GM23338 (cell line): ENCODE data around the gene SLC6A12. TPM values are rescaled to one million over a fixed set of nuclear protein-coding genes. Genes with fewer than 3 reads are reported as not detected.

Experiments
- ATAC-seq: fragments of 200-7000 bp; cut with Tn5 transposase; 3 replicates; pipeline ENCODE4 v1.9.1; 2020
- DNase-seq: peaks from one replicate; pipeline ENCODE4 v3.0.0-alpha.2; 2015; ENCODE audit warnings: low spot score
- H2AFZ ChIP-seq: fragments of 200-600 bp; sonication (generic); 2 replicates; pipeline ENCODE4 v1.8.0; 2016; ENCODE audit warnings: antibody characterized with exemption, mild to moderate bottlenecking, moderate library complexity
- H3F3A ChIP-seq: fragments of 200-600 bp; sonication (generic); replicated peaks from 2 replicates; pipeline ENCODE4 v1.8.0; 2017; ENCODE audit warnings: antibody characterized with exemption, mixed run types, low read depth
- H3K27ac ChIP-seq: fragments of 200-600 bp; sonication (generic); 2 replicates; pipeline ENCODE4 v1.6.1; 2016; ENCODE audit warnings: low read depth
- H3K27me3 ChIP-seq: fragments of 200-600 bp; sonication (generic); 2 replicates; pipeline ENCODE4 v1.8.0; 2016; ENCODE audit warnings: mild to moderate bottlenecking, mixed run types, moderate library complexity; ENCODE audit not compliant: insufficient read depth
- H3K36me3 ChIP-seq: fragments of 200-600 bp; sonication (generic); 2 replicates; pipeline ENCODE4 v1.8.0; 2016; ENCODE audit warnings: mild to moderate bottlenecking; ENCODE audit not compliant: insufficient read depth
- H3K4me1 ChIP-seq: fragments of 200-600 bp; sonication (generic); 2 replicates; pipeline ENCODE4 v1.8.0; 2016; ENCODE audit warnings: mild to moderate bottlenecking, moderate library complexity; ENCODE audit not compliant: insufficient read depth
- H3K4me2 ChIP-seq: fragments of 200-600 bp; sonication (generic); 2 replicates; pipeline ENCODE4 v1.7.1; 2017; ENCODE audit warnings: mixed run types
- H3K4me3 ChIP-seq: fragments of 200-600 bp; sonication (generic); 2 replicates; pipeline ENCODE4 v1.6.1; 2016; ENCODE audit warnings: mixed run types
- H3K79me2 ChIP-seq: fragments of 200-600 bp; sonication (generic); replicated peaks from 2 replicates; pipeline ENCODE4 v1.8.0; 2017; ENCODE audit warnings: mild to moderate bottlenecking; ENCODE audit not compliant: insufficient read depth
- H3K9me2 ChIP-seq: fragments of 200-600 bp; sonication (generic); 2 replicates; pipeline ENCODE4 v1.8.0; 2017; ENCODE audit not compliant: insufficient read depth
- H4K20me1 ChIP-seq: fragments of 200-600 bp; sonication (generic); replicated peaks from 2 replicates; pipeline ENCODE4 v1.8.0; 2017; ENCODE audit warnings: mild to moderate bottlenecking; ENCODE audit not compliant: insufficient read depth
- H3K27ac Mint-ChIP-seq: 2 replicates; pipeline ENCODE4 v1.8.0; 2020; ENCODE audit warnings: inconsistent platforms, mild to moderate bottlenecking, moderate library complexity, mixed read lengths
- H3K27me3 Mint-ChIP-seq: 3 replicates; pipeline ENCODE4 v1.8.0; 2022; ENCODE audit warnings: low read depth, mild to moderate bottlenecking, moderate library complexity, mixed read lengths, inconsistent platforms; ENCODE audit not compliant: insufficient read depth, poor library complexity
- H3K36me3 Mint-ChIP-seq: 3 replicates; pipeline ENCODE4 v1.8.0; 2021; ENCODE audit warnings: low read depth, mild to moderate bottlenecking, inconsistent platforms, moderate library complexity, mixed read lengths
- H3K4me1 Mint-ChIP-seq: 3 replicates; pipeline ENCODE4 v1.8.0; 2020; ENCODE audit warnings: mild to moderate bottlenecking, inconsistent platforms, mixed read lengths
- H3K4me3 Mint-ChIP-seq: 3 replicates; pipeline ENCODE4 v1.8.0; 2021; ENCODE audit warnings: moderate library complexity, mild to moderate bottlenecking, inconsistent platforms, mixed read lengths
- H3K9me3 Mint-ChIP-seq: 3 replicates; pipeline ENCODE4 v1.8.0; 2020; ENCODE audit warnings: moderate library complexity, mild to moderate bottlenecking, inconsistent platforms, mixed read lengths
- EZH2 ChIP-seq: fragments of 200-600 bp; sonication (generic); IDR thresholded peaks from one replicate; pipeline ENCODE4 v1.8.0; 2017; ENCODE audit warnings: antibody characterized with exemption, mild to moderate bottlenecking, low read depth; ENCODE audit not compliant: unreplicated experiment
- NANOG ChIP-seq: IDR thresholded peaks from 2 replicates; pipeline ENCODE4 v1.6.1; 2016; ENCODE audit warnings: antibody characterized with exemption, borderline replicate concordance
- POLR2AphosphoS5 ChIP-seq: IDR thresholded peaks from 2 replicates; pipeline ENCODE4 v1.6.1; 2016; ENCODE audit warnings: antibody characterized with exemption, low read depth
- REST ChIP-seq: IDR thresholded peaks from one replicate; pipeline ENCODE4 v1.6.1; 2018; ENCODE audit warnings: antibody characterized with exemption; ENCODE audit not compliant: unreplicated experiment
- STAT1 ChIP-seq: IDR thresholded peaks from one replicate; pipeline ENCODE4 v1.6.1; 2016; ENCODE audit warnings: antibody characterized with exemption; ENCODE audit not compliant: unreplicated experiment
- ZNF114 ChIP-seq: fragments of 250-450 bp; sonication (Bioruptor Pico); IDR thresholded peaks from 2 replicates; pipeline ENCODE4 v1.5.0; 2020; ENCODE audit warnings: mild to moderate bottlenecking, moderate library complexity
- ZNF331 ChIP-seq: fragments of 250-450 bp; sonication (Bioruptor Pico); IDR thresholded peaks from 2 replicates; pipeline ENCODE4 v1.5.0; 2020; ENCODE audit warnings: low read depth, mild to moderate bottlenecking, moderate library complexity
- ZNF462 ChIP-seq: fragments of 250-450 bp; sonication (Bioruptor Pico); IDR thresholded peaks from 2 replicates; pipeline ENCODE4 v1.5.0; 2020; ENCODE audit warnings: mild to moderate bottlenecking, moderate library complexity
- polyA plus RNA-seq: library from polyadenylated mRNA; unstranded; fragments of >200 nt; fragmentation: Nextera tagmentation; extraction: Ambion mirVana; gene quantifications from 2 replicates; pipeline ENCODE4 v1.2.1, GENCODE V29; 2016
- total RNA-seq: library from RNA; depleted of rRNA; stranded (reverse); fragments of >200 nt; shearing (Covaris generic); gene quantifications from 2 replicates; pipeline ENCODE4 v1.2.3, GENCODE V29; 2014

SLC6A12 gene
- total and polyA plus RNA-seq, 2 experiments from 2014 or later: 0.56 TPM; not detected in 1

GRCh38 chr12:209851-210250 is 4.1 kb downstream of the SLC6A12 start:
- Histone ChIP-seq H3K27ac (no peak overlapping the region), H3F3A (no peaks in the 10 kb centered on the region), H3K9me2 (no peaks in the 10 kb centered on the region), H3K27me3 (peaks cover 25% of the 10 kb centered on the region), H3K4me2 (no peak overlapping the region), H3K4me3 (no peak overlapping the region), H2AFZ (no peak overlapping the region), H3K79me2 (no peaks in the 10 kb centered on the region), H3K4me1 (peaks cover 9% of the 10 kb centered on the region; the same call in 1 of the 2 replicates), H4K20me1 (no peaks in the 10 kb centered on the region; the same call in 1 of the 2 replicates), H3K36me3 (no peaks in the 10 kb centered on the region)
- Mint-ChIP-seq H3K4me1 (peaks cover 31% of the 10 kb centered on the region), H3K4me3 (no peak overlapping the region), H3K27me3 (peaks cover 13% of the 10 kb centered on the region), H3K27ac (no peak overlapping the region), H3K36me3 (no peaks in the 10 kb centered on the region), H3K9me3 (peaks cover 4% of the 10 kb centered on the region; the same call in 1 of the 3 replicates)
- no peak for TF ChIP-seq ZNF114 (CRISPR knock-in tag)
- no peak for TF ChIP-seq NANOG
- no peak for TF ChIP-seq EZH2
- TF ChIP-seq REST: no peak
- no peak for TF ChIP-seq STAT1
- TF ChIP-seq ZNF331 (CRISPR knock-in tag): no peak
- TF ChIP-seq ZNF462: no peak
- no peak for TF ChIP-seq POLR2AphosphoS5
- ATAC-seq (no peak), DNase-seq (no peak)
